ENCODE data around the gene ZNF440. TPM values are rescaled to one million over a fixed set of nuclear protein-coding genes. Genes with fewer than 3 reads are reported as not detected.
A peak's percentile ranks its signal among the peaks of the same experiment; 100 is the strongest.
"Not testable (repeated sequence)": the region's sequence is repeated elsewhere in the genome, so short reads cannot be mapped to it uniquely, and the experiment has no call there.

The ZNF440 gene
- total RNA-seq, 4 donors from 2014 or later, result 11.9 to 16.0 (median 13.8) TPM

GRCh38 chr19:11771520-11771919, 42.6 kb upstream of the ZNF440 start:
- H3K4me1 ChIP-seq, result peaks cover 6 to 14% of the 10 kb centered on the region in 2 donors
- H3K9me3 ChIP-seq; intact Hi-C loops (cut with DNase I); H3K4me3 ChIP-seq (replicated peaks in 1 of 3); H3K36me3 ChIP-seq; H3K27ac ChIP-seq; H3K27me3 ChIP-seq: not testable (repeated sequence)
- WGBS, 2 donors, result 76 to 78% methylated on average over 10 to 11 of the region's 11 CpGs
- peak; percentile 6 to 17 for DNase-seq
- peak in 1 of 6 experiments; percentile 27 for TF ChIP-seq CTCF (IDR thresholded peaks at IDR 0.05)

GRCh38 chr19:11776669-11777068, 37.4 kb upstream of the ZNF440 start:
- not testable (repeated sequence) for H3K27me3 ChIP-seq, H3K9me3 ChIP-seq
- 97 to 99% methylated on average over 11 of the region's 11 CpGs for WGBS, 2 donors

GRCh38 chr19:11780431-11781020, 33.5 kb upstream of the ZNF440 start:
- H3K4me3 ChIP-seq (replicated peaks in 1 of 3), result no peak overlapping the region
- no peaks in the 10 kb centered on the region for H3K4me1 ChIP-seq
- no peaks in the 10 kb centered on the region for H3K27me3 ChIP-seq
- H3K9me3 ChIP-seq, result no peaks in the 10 kb centered on the region
- DNase-seq, result no peak
- no peak overlapping the region for H3K27ac ChIP-seq
- intact Hi-C loops (cut with DNase I), result no loop called here
- TF ChIP-seq CTCF (IDR thresholded peaks at IDR 0.05), result no peak
- no peak for TF ChIP-seq POLR2A (IDR thresholded peaks at IDR 0.05)
- WGBS, 2 donors, result 96 to 98% methylated on average over 7 of the region's 7 CpGs
- H3K36me3 ChIP-seq, result peaks cover 42 to 43% of the 10 kb centered on the region in 2 donors

More at GRCh38 chr19:11776669-11777068, 37.4 kb upstream of the ZNF440 start:
- H3K4me1 ChIP-seq; H3K27ac ChIP-seq; intact Hi-C loops (cut with DNase I); DNase-seq; H3K4me3 ChIP-seq (replicated peaks in 1 of 3): not testable (repeated sequence)
- H3K36me3 ChIP-seq, result peaks cover 42% of the 10 kb centered on the region in 2 donors

GRCh38 chr19:11781295-11782057, 32.6 kb upstream of the ZNF440 start:
- no peaks in the 10 kb centered on the region for H3K27me3 ChIP-seq
- TF ChIP-seq POLR2A (IDR thresholded peaks at IDR 0.05) (no peak), CTCF (IDR thresholded peaks at IDR 0.05) (no peak)
- peaks cover 42 to 43% of the 10 kb centered on the region in 2 donors for H3K36me3 ChIP-seq
- DNase-seq, result no peak
- H3K9me3 ChIP-seq, result no peaks in the 10 kb centered on the region
- 96 to 97% methylated on average over 5 of the region's 5 CpGs for WGBS, 2 donors
- H3K4me1 ChIP-seq, result no peaks in the 10 kb centered on the region
- no peak overlapping the region for H3K27ac ChIP-seq
- no peak overlapping the region for H3K4me3 ChIP-seq (replicated peaks in 1 of 3)
- intact Hi-C loops (cut with DNase I), result no loop called here

- no peak overlapping the region for H3K4me3 ChIP-seq (replicated peaks in 1 of 3)
- no peaks in the 10 kb centered on the region for H3K27me3 ChIP-seq
- H3K4me1 ChIP-seq, result no peaks in the 10 kb centered on the region
- intact Hi-C loops (cut with DNase I), result no loop called here
- DNase-seq, result no peak
- no peak for TF ChIP-seq POLR2A (IDR thresholded peaks at IDR 0.05)
- no peak for TF ChIP-seq CTCF (IDR thresholded peaks at IDR 0.05)
- peaks cover 29 to 30% of the 10 kb centered on the region in 2 donors for H3K36me3 ChIP-seq
- 96 to 100% methylated on average over 1 of the region's 1 CpG for WGBS, 2 donors
- no peaks in the 10 kb centered on the region for H3K9me3 ChIP-seq
- no peak overlapping the region for H3K27ac ChIP-seq
Measured at GRCh38 chr19:11783767-11784166, 30.3 kb upstream of the ZNF440 start.
